Measurements from ENCODE around the gene DLL4.
"Not testable (repeated sequence)": the region's sequence is repeated elsewhere in the genome, so short reads cannot be mapped to it uniquely, and the experiment has no call there.

DLL4 gene

GRCh38 chr15:40960925-40961324, 31.8 kb downstream of the DLL4 start:
- no peak for DNase-seq

DNA sequence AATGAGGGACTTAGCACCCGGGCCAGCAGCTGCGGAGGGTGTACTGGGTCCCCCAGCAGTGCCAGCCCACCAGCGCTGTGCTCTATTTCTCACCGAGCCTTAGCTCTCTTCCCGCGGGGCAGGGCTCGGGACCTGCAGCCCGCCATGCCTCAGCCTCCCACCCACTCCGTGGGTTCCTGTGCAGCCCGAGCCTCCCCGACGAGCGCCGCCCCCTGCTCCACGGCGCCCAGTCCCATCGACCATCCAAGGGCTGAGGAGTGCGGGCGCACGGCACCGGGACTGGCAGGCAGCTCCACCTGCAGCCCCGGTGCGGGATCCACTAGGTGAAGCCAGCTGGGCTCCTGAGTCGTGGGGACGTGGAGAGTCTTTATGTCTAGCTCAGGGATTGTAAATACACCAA, 32.6 kb downstream of the DLL4 start:
- not testable (repeated sequence) for DNase-seq

- not testable (repeated sequence) for DNase-seq
These were observed 33.2 kb downstream of the DLL4 start for GRCh38 chr15:40962317-40962716.

- no peak for DNase-seq
These were observed 34.1 kb downstream of the DLL4 start for GRCh38 chr15:40963201-40963600.

DNA sequence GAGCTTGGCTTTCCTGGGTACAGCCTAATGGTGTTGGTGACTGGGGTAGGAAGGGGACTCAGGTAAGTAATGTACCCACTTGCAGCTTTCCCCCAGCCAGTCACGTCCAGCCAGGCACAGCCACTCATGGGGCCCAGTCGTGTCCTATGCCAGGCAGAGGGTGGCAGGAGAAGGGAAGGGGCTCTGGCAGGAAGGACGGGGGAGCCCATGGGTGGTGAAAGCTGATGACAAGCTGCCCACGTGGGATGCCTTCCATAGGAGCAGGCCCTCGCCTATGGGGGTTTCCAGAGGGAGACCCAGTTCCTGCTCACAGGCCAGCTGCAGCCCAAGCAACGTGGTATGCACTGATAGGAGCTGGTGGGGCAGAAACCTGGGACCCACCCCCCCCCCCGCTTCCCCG, 34.9 kb downstream of the DLL4 start:
- DNase-seq, result no peak

- no peak for DNase-seq
These were observed 35.5 kb downstream of the DLL4 start for GRCh38 chr15:40964634-40965033.

DNA sequence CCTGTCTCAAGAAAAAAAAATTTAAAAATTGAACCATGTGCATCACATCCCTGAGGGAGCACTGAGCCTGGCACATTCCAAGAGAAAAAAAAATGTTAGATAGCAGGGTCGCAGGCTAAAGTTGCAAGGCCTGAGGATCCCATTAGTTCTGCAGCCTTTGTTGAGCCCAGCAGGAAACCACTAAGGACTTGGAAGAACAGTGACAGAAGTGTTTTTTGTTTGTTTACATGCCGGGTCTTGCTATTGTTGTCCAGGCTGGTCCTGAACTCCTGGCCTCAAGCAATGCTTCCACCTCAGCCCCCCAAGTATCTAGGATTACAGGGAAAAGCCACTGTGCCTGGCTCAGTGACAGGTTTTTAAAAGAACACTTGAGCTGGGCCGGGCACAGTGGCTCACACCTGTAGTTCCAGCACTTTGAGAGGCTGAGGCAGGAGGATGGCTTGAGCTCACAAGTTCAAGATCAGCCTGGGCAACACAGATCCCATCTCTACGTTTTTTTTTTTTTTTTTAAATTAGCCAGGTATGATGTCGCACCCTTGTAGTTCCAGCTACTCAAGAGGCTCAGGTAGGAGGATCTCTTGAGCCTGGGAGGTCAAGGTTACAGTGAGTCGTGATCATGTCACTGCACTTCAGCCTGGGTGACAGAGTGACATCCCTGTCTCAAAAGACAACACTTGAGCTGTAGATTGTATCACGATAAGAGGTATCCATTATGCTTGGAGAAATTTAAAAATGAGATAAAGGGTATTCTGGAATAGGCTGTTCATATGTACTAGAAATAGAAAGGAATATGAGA, 39.3 kb downstream of the DLL4 start:
- DNase-seq, result no peak

GRCh38 chr15:40969363-40969762, 40.2 kb downstream of the DLL4 start:
- DNase-seq, result no peak

- no peak for DNase-seq
These were observed 45.7 kb downstream of the DLL4 start for GRCh38 chr15:40974879-40975278.

GRCh38 chr15:40976819-40977218, 47.7 kb downstream of the DLL4 start:
- DNase-seq, result no peak

DNA sequence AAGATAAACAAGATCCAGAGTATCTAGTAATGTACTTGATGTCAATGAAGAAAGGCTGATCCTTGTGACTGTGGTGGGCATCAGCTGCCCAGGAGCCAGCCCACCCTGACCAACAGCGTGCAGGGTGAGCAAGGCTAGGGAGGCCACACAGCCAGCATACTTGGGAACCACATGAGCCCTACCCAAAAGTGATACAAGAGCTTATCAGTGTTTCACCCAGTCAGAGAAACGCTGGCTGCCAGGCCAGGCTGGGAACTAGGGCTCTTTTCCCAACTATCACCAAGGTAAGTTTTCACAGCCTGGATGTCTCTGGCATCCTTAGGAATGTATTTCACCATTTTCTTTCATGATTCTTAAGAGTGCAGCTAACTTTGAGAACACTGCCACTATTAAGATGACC, 49.0 kb downstream of the DLL4 start:
- no peak for DNase-seq

- DNase-seq, result no peak
These were observed 49.4 kb downstream of the DLL4 start for GRCh38 chr15:40978562-40978961.

- no peak for DNase-seq
These were observed 52.0 kb downstream of the DLL4 start for GRCh38 chr15:40981186-40981585.

DNA sequence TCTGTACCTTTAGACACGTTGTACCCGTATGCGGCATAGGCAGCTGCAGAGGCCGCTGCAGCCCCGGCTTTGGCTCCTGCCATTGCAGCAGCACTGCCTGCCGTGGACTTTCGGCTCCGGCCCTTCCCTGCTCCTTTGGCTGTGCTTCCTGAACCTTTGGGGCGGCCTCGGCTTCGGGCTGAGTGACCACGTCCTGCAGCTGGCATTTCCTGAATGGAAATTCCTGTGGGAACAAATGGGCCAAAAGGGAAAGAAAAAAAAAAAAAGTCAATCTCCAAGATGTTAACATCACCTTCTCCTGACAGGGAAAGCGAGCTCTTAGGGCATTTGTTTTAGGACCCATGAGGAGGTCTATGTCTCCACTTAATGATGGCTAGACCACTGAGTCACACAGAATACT, 53.7 kb downstream of the DLL4 start:
- no peak for DNase-seq

- no peak for DNase-seq
These were observed 55.3 kb downstream of the DLL4 start for GRCh38 chr15:40984406-40984805.

- no peak for DNase-seq
These were observed 55.8 kb downstream of the DLL4 start for GRCh38 chr15:40984964-40985363.

DNA sequence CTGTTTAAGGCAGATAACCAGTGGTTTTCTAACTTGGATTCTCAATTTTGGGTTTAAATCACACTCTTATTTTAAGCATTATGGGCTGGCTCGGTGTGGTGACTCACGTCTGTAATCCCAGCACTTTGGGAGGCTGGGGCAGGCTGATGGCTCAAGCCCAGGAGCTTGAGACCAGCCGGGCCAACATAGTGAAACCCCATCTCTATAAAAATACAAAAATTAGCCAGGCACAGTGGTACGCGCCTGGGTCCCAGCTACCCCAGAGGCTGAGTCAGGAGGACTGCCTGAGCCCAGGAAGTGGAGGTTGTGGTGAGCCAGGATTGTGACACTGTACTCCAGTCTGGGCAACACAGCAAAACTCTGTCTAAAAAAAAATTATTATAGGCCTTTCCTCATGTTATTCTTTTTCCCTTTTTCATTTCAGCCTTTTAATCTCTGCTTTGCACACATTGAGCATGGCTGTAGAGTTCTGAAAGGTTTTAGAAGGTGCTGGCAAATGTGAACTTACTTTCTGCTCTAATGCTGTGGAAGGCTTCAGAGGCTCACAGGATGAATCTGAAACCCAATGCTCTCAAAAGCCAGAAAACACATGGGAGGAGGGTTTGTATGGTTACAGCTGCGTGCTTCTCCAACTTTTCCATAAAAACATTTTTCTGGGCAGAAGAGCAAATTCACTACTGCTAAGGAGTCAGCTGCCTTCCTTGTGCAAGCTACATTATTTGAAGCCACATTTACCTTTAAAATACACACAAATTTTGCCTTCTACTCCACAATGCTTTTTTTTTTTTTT, 56.6 kb downstream of the DLL4 start:
- no peak for DNase-seq

GRCh38 chr15:40986820-40987219, 57.7 kb downstream of the DLL4 start:
- no peak for DNase-seq

- DNase-seq, result no peak
These were observed 59.0 kb downstream of the DLL4 start for GRCh38 chr15:40988156-40988555.

Measured in CD4-positive, alpha-beta T cell treated with Interleukin-1 beta for 1 hour (primary cell).